OCI-LY3 (cell line): Measurements from ENCODE around the gene PXDN.

Experiments
- CTCF ChIP-seq: fragments of 200-600, 300-600 bp; sonication (generic); IDR thresholded peaks from 2 replicates; pipeline ENCODE4 v1.5.1; 2014; ENCODE audit warnings: antibody characterized with exemption, low read length, low read depth
- EZH2phosphoT487 ChIP-seq: fragments of 200-600 bp; shearing (Covaris generic); IDR thresholded peaks from 2 replicates; pipeline ENCODE4 v1.6.1; 2018; ENCODE audit warnings: antibody characterized with exemption, mixed run types, low read depth

GRCh38 chr2:1726558-1726957 is 17.8 kb downstream of the PXDN start:
- TF ChIP-seq EZH2phosphoT487 (no peak), CTCF (no peak)
